ENCODE results near the gene TM4SF5. TPM values are rescaled to one million over a fixed set of nuclear protein-coding genes. Genes with fewer than 3 reads are reported as not detected.
A peak's percentile ranks its signal among the peaks of the same experiment; 100 is the strongest.

TM4SF5 gene
- total RNA-seq, 1 donor: not detected

DNA sequence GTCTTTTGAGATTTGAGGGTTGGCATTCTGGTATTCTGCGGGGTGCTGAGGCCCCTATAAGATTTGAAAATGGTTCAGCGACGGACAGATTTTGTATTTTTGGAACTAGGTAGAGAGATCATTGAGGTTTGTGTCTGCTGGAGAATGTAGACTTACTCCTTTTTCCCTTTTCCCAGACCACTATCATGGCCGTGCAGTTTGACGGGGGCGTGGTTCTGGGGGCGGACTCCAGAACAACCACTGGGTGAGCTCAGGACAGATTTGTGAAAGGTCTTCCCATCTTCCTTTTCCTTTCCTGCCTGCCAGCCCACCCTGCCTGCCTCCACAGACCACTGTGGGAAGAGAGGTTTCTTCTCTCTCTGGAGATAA, 24.9 kb downstream of the TM4SF5 start:
- DNase-seq (ENCODE audit: low read depth): peak; percentile 41
- TF ChIP-seq, protein P1, sequence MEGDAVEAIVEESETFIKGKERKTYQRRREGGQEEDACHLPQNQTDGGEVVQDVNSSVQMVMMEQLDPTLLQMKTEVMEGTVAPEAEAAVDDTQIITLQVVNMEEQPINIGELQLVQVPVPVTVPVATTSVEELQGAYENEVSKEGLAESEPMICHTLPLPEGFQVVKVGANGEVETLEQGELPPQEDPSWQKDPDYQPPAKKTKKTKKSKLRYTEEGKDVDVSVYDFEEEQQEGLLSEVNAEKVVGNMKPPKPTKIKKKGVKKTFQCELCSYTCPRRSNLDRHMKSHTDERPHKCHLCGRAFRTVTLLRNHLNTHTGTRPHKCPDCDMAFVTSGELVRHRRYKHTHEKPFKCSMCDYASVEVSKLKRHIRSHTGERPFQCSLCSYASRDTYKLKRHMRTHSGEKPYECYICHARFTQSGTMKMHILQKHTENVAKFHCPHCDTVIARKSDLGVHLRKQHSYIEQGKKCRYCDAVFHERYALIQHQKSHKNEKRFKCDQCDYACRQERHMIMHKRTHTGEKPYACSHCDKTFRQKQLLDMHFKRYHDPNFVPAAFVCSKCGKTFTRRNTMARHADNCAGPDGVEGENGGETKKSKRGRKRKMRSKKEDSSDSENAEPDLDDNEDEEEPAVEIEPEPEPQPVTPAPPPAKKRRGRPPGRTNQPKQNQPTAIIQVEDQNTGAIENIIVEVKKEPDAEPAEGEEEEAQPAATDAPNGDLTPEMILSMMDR (IDR thresholded peaks at IDR 0.05; ENCODE audit: insufficient read depth, low read depth, low read length): no peak
- H3K4me3 ChIP-seq (ENCODE audit: low read depth, low read length): peak overlapping the region; percentile 97

DNA sequence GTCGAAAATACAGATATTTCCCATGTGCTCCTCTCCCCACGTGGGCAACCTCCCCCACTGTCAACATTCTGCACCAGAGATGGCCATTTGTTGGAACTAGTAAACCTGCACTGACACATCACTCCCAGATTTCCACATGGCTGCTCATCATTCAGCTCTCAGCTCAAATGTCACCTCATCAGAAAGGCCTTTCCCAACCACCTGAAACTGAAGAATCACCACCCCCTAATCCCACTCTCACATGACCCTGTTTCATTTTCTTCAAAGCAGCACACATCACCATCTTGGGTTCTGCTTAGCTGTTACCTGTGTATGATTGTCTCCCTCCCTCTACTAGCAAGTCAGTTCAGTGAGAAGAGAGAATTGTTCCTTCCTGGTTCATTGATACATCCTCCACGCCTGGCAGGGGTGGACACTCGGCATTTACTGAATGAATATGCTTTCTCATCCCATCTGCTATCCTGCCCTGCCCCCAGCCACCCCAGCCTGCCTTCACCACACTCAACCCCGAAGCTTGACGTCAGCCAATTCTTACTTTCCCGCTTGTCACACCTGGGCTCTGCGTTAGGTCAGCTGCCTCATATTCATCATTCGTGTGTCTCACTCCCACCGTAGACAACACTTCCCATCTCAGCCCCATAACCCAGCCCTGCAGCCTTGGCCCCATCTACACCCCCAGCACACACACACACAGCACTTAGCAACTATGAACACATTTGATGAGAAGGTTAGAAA, 28.9 kb downstream of the TM4SF5 start:
- TF ChIP-seq, protein P1 (IDR thresholded peaks at IDR 0.05; ENCODE audit: insufficient read depth, low read depth, low read length): no peak
- DNase-seq (ENCODE audit: low read depth): no peak
- no peak overlapping the region for H3K4me3 ChIP-seq (ENCODE audit: low read depth, low read length)

DNA sequence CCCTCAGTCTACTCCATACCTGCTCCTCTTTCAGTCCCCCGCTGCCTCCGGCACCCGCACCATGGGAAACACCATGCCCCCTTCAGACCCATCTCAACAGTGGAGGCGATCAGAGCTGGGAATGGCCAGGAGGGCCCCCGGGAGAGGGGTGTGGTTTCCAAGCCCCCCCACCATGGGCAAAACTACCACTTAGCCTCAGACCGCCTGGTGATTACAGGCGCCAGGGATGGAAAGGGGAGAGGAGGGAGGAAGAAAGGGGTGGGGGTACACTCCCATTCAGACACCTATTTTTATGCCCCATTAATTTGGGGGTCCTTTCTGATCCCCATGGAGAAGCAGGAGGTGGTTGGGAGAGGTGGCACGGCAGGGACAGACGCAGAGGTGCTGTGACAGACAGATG, 30.5 kb downstream of the TM4SF5 start, which contains the start of gene C17orf114:
C17orf114 (minus strand) TSS at position 101 of the 400 bp plus-strand sequence.
- DNase-seq (ENCODE audit: low read depth): no peak
- TF ChIP-seq, protein P1 (IDR thresholded peaks at IDR 0.05; ENCODE audit: insufficient read depth, low read depth, low read length): no peak
- no peak within 1 kb of the TSS for H3K4me3 ChIP-seq (ENCODE audit: low read depth, low read length)

DNA sequence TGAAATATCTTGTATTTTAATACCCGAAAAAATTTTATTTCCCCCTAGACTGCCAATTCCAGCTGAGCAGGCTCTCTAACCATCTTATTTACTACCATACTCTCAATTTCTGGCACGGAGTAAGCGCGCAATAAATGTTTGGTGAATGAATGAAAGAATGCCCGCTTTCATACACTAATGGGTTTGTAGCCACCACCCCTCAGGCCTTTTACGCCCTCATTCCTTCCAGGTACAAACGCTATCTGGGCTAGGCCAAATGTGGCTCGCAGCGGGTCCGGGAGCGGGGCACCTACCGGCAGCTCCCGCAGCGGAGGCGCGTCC, 34.7 kb downstream of the TM4SF5 start:
- H3K4me3 ChIP-seq (ENCODE audit: low read depth, low read length): peak overlapping the region; percentile 72
- TF ChIP-seq, protein P1 (IDR thresholded peaks at IDR 0.05; ENCODE audit: insufficient read depth, low read depth, low read length): no peak
- no peak for DNase-seq (ENCODE audit: low read depth)

DNA sequence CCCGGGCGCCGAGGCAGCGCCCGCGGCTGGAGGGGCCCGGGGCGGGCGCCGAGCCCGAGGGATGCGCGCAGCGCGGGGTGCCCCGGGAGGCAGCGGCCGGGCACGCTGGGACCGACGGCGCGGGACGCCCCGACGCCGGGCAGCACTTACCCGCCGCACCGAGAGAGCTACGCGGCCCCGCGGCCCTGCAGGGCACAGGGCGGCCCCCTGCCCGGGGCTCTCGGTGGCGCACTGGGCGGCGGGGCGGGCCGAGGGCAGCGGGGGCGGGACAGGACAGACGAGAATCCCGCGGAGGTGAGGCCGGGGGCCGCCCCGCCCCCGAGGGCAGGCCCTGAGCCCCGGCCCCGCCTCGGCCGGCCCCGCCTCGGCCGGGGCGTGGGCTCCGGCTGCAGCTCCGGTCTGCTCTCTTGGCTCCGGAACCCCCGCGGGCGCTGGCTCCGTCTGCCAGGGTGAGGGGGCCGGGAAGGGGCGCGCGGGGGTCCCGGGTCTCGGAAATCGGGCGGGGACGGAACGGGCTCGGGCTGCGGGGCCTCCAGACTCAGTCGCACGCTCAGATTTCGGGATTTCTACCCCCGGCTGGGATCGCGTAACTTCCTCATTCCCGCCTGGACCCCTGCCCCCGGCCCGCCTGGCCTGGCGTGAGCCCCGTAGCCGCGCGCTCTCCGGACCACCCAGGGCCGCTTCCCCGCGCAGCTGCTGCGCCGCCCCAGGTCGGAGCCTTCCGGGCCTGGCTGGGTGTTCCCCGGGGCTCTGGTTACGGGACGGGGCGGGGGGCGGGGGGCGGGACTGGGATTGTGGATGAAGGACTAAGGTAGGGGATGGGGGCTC, 35.3 kb downstream of the TM4SF5 start, which contains the start of gene PLD2:
PLD2 (plus strand) TSS at position 376 of the 828 bp plus-strand sequence. CDS start 621 bp downstream, outside the sequence.
- peak within 1 kb of the TSS; percentile 76 for H3K4me3 ChIP-seq (ENCODE audit: low read depth, low read length)
- TF ChIP-seq, protein P1 (IDR thresholded peaks at IDR 0.05; ENCODE audit: insufficient read depth, low read depth, low read length): no peak
- peak; percentile 73 for DNase-seq (ENCODE audit: low read depth)

DNA sequence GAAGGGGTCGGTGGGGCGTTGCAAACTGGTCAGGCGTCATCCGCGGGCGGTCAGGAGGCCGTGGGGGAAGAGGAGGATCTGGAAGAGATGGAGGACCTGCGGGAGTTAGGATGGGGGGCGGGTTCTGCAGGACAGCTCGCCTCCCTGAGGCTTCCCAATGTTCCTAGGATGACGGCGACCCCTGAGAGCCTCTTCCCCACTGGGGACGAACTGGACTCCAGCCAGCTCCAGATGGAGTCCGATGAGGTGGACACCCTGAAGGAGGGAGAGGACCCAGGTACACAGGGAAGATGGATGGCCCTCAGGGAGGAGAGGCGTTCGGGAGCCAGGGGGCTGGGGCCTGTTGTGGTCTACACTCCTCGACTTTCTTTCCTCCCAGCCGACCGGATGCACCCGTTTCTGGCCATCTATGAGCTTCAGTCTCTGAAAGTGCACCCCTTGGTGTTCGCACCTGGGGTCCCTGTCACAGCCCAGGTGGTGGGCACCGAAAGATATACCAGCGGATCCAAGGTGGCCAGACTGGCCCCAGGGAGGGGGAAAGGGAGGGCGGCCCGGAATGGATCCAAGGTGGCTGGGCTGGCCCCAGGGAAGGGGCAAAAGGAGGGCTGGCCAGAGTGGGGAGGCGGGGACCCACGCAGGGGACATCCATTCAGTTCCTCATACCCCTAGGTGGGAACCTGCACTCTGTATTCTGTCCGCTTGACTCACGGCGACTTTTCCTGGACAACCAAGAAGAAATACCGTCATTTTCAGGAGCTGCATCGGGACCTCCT, 36.1 kb downstream of the TM4SF5 start:
- TF ChIP-seq, protein P1 (IDR thresholded peaks at IDR 0.05; ENCODE audit: insufficient read depth, low read depth, low read length): no peak
- no peak for DNase-seq (ENCODE audit: low read depth)
- peak overlapping the region; percentile 76 for H3K4me3 ChIP-seq (ENCODE audit: low read depth, low read length)
